ENCODE data around the gene SYT1. TPM values are rescaled to one million over a fixed set of nuclear protein-coding genes. Genes with fewer than 3 reads are reported as not detected.

SYT1 gene
- total and polyA plus RNA-seq, 2 donors (not counting 1 experiment from before 2014, with no cell fraction given): 0.60 to 1.3 TPM

DNA sequence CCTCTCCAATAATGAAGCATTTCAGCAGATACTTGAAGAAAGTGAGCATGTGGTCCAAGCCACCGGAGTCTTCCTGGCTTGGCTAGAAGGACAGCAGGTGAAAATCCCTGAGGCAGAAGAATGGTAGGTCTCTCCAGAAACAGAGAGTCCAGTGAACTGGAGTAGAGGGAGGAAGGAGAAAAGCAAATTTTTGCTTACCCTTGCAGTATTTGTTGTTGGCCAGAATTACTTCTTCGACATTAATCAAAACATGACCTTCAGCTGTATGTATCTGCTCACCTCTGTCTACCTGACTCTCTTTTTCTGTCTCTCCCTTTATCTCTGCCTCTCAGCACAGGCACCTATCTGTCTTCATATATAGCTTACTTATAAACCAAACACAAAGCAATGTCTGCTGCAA is 208.9 kb downstream of the SYT1 start:
- Histone ChIP-seq H3K9me3 (ENCODE audit: control extremely low read depth in 1 of 3, control insufficient read depth in 2 of 3, insufficient read depth in 1 of 3, low read length in 2 of 3) (no peaks in the 10 kb centered on the region), H3K36me3 (replicated peaks in 1 of 2; ENCODE audit: control extremely low read depth in 1 of 2, control insufficient read depth in 1 of 2, extremely low read depth in 1 of 2, insufficient read depth in 2 of 2, low read length in 1 of 2) (no peaks in the 10 kb centered on the region), H3K4me2 (replicated peaks; ENCODE audit: low read depth, low read length, poor library complexity, severe bottlenecking) (no peak overlapping the region), H2AFZ (ENCODE audit: insufficient read depth, low read depth, low read length, poor library complexity, severe bottlenecking) (no peak overlapping the region), H3K4me3 (ENCODE audit: control extremely low read depth in 1 of 5, extremely low read depth in 1 of 5, insufficient read depth in 1 of 5, low read depth in 2 of 5, low read length in 4 of 5) (no peak overlapping the region), H3K4me1 (ENCODE audit: control insufficient read depth in 2 of 2, insufficient read depth in 2 of 2, low read length in 2 of 2) (no peaks in the 10 kb centered on the region), H3K79me2 (ENCODE audit: control insufficient read depth, insufficient read depth, low read length) (no peaks in the 10 kb centered on the region), H3K9ac (ENCODE audit: low read length) (no peak overlapping the region), H3K27ac (ENCODE audit: low read length in 2 of 2) (no peak overlapping the region), H4K20me1 (ENCODE audit: control insufficient read depth, insufficient read depth, low read length, poor library complexity, severe bottlenecking) (no peaks in the 10 kb centered on the region), H3K27me3 (replicated peaks in 1 of 4; ENCODE audit: control extremely low read depth in 1 of 4, control insufficient read depth in 3 of 4, insufficient read depth in 4 of 4, low read length in 3 of 4) (no peaks in the 10 kb centered on the region)
- DNase-seq (no peak), ATAC-seq (ENCODE audit: low read depth) (no peak)
- Mint-ChIP-seq H3K9me3 (ENCODE audit: insufficient read depth) (no peaks in the 10 kb centered on the region), H3K4me3 (no peak overlapping the region), H3K27ac (no peak overlapping the region), H3K27me3 (no peaks in the 10 kb centered on the region), H3K4me1 (no peaks in the 10 kb centered on the region)
- WGBS (ENCODE audit: insufficient coverage): 100% methylated on average over 2 of the region's 2 CpGs
- POLR2A ChIA-PET: no interaction called here
- TF ChIP-seq, protein P1, sequence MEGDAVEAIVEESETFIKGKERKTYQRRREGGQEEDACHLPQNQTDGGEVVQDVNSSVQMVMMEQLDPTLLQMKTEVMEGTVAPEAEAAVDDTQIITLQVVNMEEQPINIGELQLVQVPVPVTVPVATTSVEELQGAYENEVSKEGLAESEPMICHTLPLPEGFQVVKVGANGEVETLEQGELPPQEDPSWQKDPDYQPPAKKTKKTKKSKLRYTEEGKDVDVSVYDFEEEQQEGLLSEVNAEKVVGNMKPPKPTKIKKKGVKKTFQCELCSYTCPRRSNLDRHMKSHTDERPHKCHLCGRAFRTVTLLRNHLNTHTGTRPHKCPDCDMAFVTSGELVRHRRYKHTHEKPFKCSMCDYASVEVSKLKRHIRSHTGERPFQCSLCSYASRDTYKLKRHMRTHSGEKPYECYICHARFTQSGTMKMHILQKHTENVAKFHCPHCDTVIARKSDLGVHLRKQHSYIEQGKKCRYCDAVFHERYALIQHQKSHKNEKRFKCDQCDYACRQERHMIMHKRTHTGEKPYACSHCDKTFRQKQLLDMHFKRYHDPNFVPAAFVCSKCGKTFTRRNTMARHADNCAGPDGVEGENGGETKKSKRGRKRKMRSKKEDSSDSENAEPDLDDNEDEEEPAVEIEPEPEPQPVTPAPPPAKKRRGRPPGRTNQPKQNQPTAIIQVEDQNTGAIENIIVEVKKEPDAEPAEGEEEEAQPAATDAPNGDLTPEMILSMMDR (IDR thresholded peaks at IDR 0.05): no peak
- TF ChIP-seq EZH2 (IDR thresholded peaks at IDR 0.05; ENCODE audit: borderline replicate concordance, insufficient read depth, low read depth, low read length, poor library complexity, severe bottlenecking): no peak
- intact Hi-C loops (cut with micrococcal nuclease): no loop called here
- CTCF ChIA-PET: no interaction called here

DNA sequence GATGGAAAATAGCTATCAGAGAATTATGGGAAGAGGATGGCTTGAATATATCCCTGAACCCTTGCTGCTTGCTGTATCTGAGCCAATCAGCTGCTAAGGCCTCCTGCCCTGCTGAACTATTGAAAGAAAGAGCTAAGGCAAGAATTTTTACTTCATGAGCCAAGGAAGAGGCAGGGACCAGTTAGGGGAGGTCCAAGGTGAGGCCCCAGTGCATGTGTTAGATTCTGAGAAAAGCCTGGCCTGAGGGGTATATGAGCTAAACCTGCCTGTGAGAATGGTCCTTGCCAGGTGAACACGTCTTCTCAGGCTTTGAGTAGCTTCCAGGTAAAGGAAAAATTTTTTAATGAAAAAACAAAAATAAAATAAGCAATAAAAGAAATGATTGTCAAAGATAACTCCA is 218.0 kb downstream of the SYT1 start:
- ChIA-PET CTCF (no interaction called here), POLR2A (no interaction called here)
- Mint-ChIP-seq H3K4me1 (no peaks in the 10 kb centered on the region), H3K9me3 (ENCODE audit: insufficient read depth) (no peaks in the 10 kb centered on the region), H3K27ac (no peak overlapping the region), H3K27me3 (no peaks in the 10 kb centered on the region), H3K4me3 (no peak overlapping the region)
- Histone ChIP-seq H3K4me3 (ENCODE audit: control extremely low read depth in 1 of 5, extremely low read depth in 1 of 5, insufficient read depth in 1 of 5, low read depth in 2 of 5, low read length in 4 of 5) (no peak overlapping the region), H2AFZ (ENCODE audit: insufficient read depth, low read depth, low read length, poor library complexity, severe bottlenecking) (no peak overlapping the region), H3K9me3 (ENCODE audit: control extremely low read depth in 1 of 3, control insufficient read depth in 2 of 3, insufficient read depth in 1 of 3, low read length in 2 of 3) (no peaks in the 10 kb centered on the region), H3K36me3 (replicated peaks in 1 of 2; ENCODE audit: control extremely low read depth in 1 of 2, control insufficient read depth in 1 of 2, extremely low read depth in 1 of 2, insufficient read depth in 2 of 2, low read length in 1 of 2) (no peaks in the 10 kb centered on the region), H4K20me1 (ENCODE audit: control insufficient read depth, insufficient read depth, low read length, poor library complexity, severe bottlenecking) (no peaks in the 10 kb centered on the region), H3K9ac (ENCODE audit: low read length) (no peak overlapping the region), H3K79me2 (ENCODE audit: control insufficient read depth, insufficient read depth, low read length) (no peaks in the 10 kb centered on the region), H3K27me3 (replicated peaks in 1 of 4; ENCODE audit: control extremely low read depth in 1 of 4, control insufficient read depth in 3 of 4, insufficient read depth in 4 of 4, low read length in 3 of 4) (no peaks in the 10 kb centered on the region), H3K4me2 (replicated peaks; ENCODE audit: low read depth, low read length, poor library complexity, severe bottlenecking) (no peak overlapping the region), H3K27ac (ENCODE audit: low read length in 2 of 2) (no peak overlapping the region), H3K4me1 (ENCODE audit: control insufficient read depth in 2 of 2, insufficient read depth in 2 of 2, low read length in 2 of 2) (no peaks in the 10 kb centered on the region)
- no peak for ATAC-seq (ENCODE audit: low read depth)
- no CpG with 5 or more reads among the region's 1 CpG for WGBS (ENCODE audit: insufficient coverage)
- no peak for TF ChIP-seq EZH2 (IDR thresholded peaks at IDR 0.05; ENCODE audit: borderline replicate concordance, insufficient read depth, low read depth, low read length, poor library complexity, severe bottlenecking)
- DNase-seq: no peak
- intact Hi-C loops (cut with micrococcal nuclease): no loop called here

All from B cell (primary cell).